ENCODE results near the gene GATA6. TPM values are rescaled to one million over a fixed set of nuclear protein-coding genes. Genes with fewer than 3 reads are reported as not detected.

Gene GATA6
- total and polyA plus RNA-seq, 2 of the 8 experiments (the other 6 are each of a cell fraction or from before 2014, with no cell fraction given): 0.09 TPM; not detected in 1

- H4K5ac ChIP-seq (ENCODE audit: insufficient read length, low read depth, low read length): no peak overlapping the region
- FAIRE-seq: no peak
- H3K4me1 ChIP-seq (replicated peaks in 1 of 4; ENCODE audit: control insufficient read depth in 3 of 4, insufficient read depth in 4 of 4, low read length in 3 of 4): no peaks in the 10 kb centered on the region
- POLR2A ChIA-PET (ENCODE audit: partially characterized antibody): no interaction called here
- H2BK12ac ChIP-seq (ENCODE audit: low read depth, low read length): no peak overlapping the region
- CTCF ChIA-PET (ENCODE audit: partially characterized antibody): no interaction called here
- no peak overlapping the region for H3K4me2 ChIP-seq (ENCODE audit: insufficient read depth in 1 of 2, low read depth in 2 of 2, low read length in 2 of 2)
- 87% methylated on average over 4 of the region's 4 CpGs; no CpG with 5 or more reads in 1 of the 2 experiments for WGBS, 2 experiments (ENCODE audit: extremely low coverage in 1 of 2, insufficient coverage in 1 of 2, insufficient read length in 1 of 2, insufficient replicate concordance in 2 of 2, low coverage in 1 of 2, low lambda C conversion rate in 2 of 2, missing lambda C conversion rate in 1 of 2)
- H3K79me2 ChIP-seq (ENCODE audit: control insufficient read depth in 1 of 2, insufficient read depth in 2 of 2, low read length in 2 of 2): no peaks in the 10 kb centered on the region
- DNase-seq (ENCODE audit: low read depth in 1 of 2, low spot score in 2 of 2): no peak
- H2AK5ac ChIP-seq (ENCODE audit: low read depth, low read length): no peak overlapping the region
- H2BK15ac ChIP-seq (ENCODE audit: low read length): no peak overlapping the region
- no peak overlapping the region for H3K14ac ChIP-seq (ENCODE audit: insufficient read length)
- no peak for TF ChIP-seq TAF7 (optimal IDR thresholded peaks at IDR 0.05; ENCODE audit: borderline replicate concordance, low read depth, low read length)
- no peak for TF ChIP-seq EGR1 (IDR thresholded peaks at IDR 0.05; ENCODE audit: borderline replicate concordance, low read depth, low read length)
- TF ChIP-seq PHF8 (conservative IDR thresholded peaks at IDR 0.05; ENCODE audit: low read depth, low read length): no peak
- TF ChIP-seq KDM1A (IDR thresholded peaks at IDR 0.05; ENCODE audit: borderline replicate concordance, low read length): no peak
- TF ChIP-seq BCL11A (IDR thresholded peaks at IDR 0.05; ENCODE audit: low read depth in 2 of 2, low read length in 2 of 2): no peak
- no peak for TF ChIP-seq JUND (IDR thresholded peaks at IDR 0.05; ENCODE audit: low read length)
- no peak for TF ChIP-seq SRF (IDR thresholded peaks at IDR 0.05; ENCODE audit: low read depth, low read length)
- TF ChIP-seq, protein P1, sequence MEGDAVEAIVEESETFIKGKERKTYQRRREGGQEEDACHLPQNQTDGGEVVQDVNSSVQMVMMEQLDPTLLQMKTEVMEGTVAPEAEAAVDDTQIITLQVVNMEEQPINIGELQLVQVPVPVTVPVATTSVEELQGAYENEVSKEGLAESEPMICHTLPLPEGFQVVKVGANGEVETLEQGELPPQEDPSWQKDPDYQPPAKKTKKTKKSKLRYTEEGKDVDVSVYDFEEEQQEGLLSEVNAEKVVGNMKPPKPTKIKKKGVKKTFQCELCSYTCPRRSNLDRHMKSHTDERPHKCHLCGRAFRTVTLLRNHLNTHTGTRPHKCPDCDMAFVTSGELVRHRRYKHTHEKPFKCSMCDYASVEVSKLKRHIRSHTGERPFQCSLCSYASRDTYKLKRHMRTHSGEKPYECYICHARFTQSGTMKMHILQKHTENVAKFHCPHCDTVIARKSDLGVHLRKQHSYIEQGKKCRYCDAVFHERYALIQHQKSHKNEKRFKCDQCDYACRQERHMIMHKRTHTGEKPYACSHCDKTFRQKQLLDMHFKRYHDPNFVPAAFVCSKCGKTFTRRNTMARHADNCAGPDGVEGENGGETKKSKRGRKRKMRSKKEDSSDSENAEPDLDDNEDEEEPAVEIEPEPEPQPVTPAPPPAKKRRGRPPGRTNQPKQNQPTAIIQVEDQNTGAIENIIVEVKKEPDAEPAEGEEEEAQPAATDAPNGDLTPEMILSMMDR (IDR thresholded peaks at IDR 0.05; ENCODE audit: control extremely low read depth in 1 of 3, insufficient read depth in 1 of 3, low read depth in 1 of 3, low read length in 3 of 3): no peak
- no peak for TF ChIP-seq JUN (IDR thresholded peaks at IDR 0.05; ENCODE audit: low read depth, low read length)
- H3K36me3 ChIP-seq (ENCODE audit: control insufficient read depth in 2 of 4, insufficient read depth in 4 of 4, low read length in 3 of 4): no peaks in the 10 kb centered on the region
- no peak overlapping the region for H2BK20ac ChIP-seq (ENCODE audit: low read length)
- no peak overlapping the region for H2BK120ac ChIP-seq (replicated peaks; ENCODE audit: low read depth, low read length)
- H2BK5ac ChIP-seq (ENCODE audit: low read depth, low read length): no peak overlapping the region
- H3K79me1 ChIP-seq (ENCODE audit: low read depth, low read length): no peaks in the 10 kb centered on the region
- no peak overlapping the region for H4K8ac ChIP-seq (ENCODE audit: extremely low read depth, insufficient read depth, low read length)
- no peak overlapping the region for H3K4me3 ChIP-seq (ENCODE audit: extremely low read depth in 1 of 4, insufficient read depth in 2 of 4, low read depth in 3 of 4, low read length in 4 of 4)
- no peaks in the 10 kb centered on the region for H3K9me3 ChIP-seq (ENCODE audit: insufficient read depth in 2 of 2, low read depth in 1 of 2, low read length in 1 of 2)
- H3K23ac ChIP-seq (ENCODE audit: insufficient read length): no peak overlapping the region
- no peak overlapping the region for H3K9ac ChIP-seq (replicated peaks in 1 of 4; ENCODE audit: extremely low read depth in 1 of 4, low read depth in 3 of 4, low read length in 3 of 4)
- H3K27me3 ChIP-seq (replicated peaks in 1 of 4; ENCODE audit: control insufficient read depth in 3 of 4, extremely low read depth in 1 of 4, insufficient read depth in 3 of 4, low read length in 3 of 4): no peaks in the 10 kb centered on the region
- H3K56ac ChIP-seq (replicated peaks; ENCODE audit: insufficient read length, low read depth, low read length): no peak overlapping the region
- H3K4ac ChIP-seq (replicated peaks; ENCODE audit: insufficient read length, low read depth, low read length): no peak overlapping the region
- no peaks in the 10 kb centered on the region for H4K20me1 ChIP-seq (replicated peaks in 1 of 2; ENCODE audit: control insufficient read depth in 1 of 2, insufficient read depth in 2 of 2, low read length in 2 of 2)
- no peak overlapping the region for H3K27ac ChIP-seq (ENCODE audit: low read depth, low read length)
- no peak overlapping the region for H4K91ac ChIP-seq (replicated peaks; ENCODE audit: insufficient read length, low read length)
- no peak overlapping the region for H3K18ac ChIP-seq (ENCODE audit: extremely low read depth, low read length)
- no peaks in the 10 kb centered on the region for H3K23me2 ChIP-seq (ENCODE audit: low read depth, low read length)
- no peak overlapping the region for H2AFZ ChIP-seq (ENCODE audit: low read length)
Observed at GRCh38 chr18:22136395-22136794, 33.0 kb upstream of the GATA6 start.
